T-helper 1 cell treated with Interleukin-12 subunit alpha and Interleukin-12 subunit beta and Interleukin-4 antibody, amounts not matched to agents 30 μg/mL and 1 μg/mL, for 36 hours (primary cell): ENCODE data around the gene RINL.

Source experiments
- H3K27ac Mint-ChIP-seq: one replicate; pipeline ENCODE4 v1.8.0; 2021; ENCODE audit warnings: mild to moderate bottlenecking, mixed read lengths
- H3K27me3 Mint-ChIP-seq: one replicate; pipeline ENCODE4 v1.8.0; 2021; ENCODE audit warnings: low read depth, mixed read lengths
- H3K36me3 Mint-ChIP-seq: one replicate; pipeline ENCODE4 v1.8.0; 2021; ENCODE audit warnings: low read depth, mixed read lengths
- H3K4me1 Mint-ChIP-seq: one replicate; pipeline ENCODE4 v1.8.0; 2021; ENCODE audit warnings: low read depth, mixed read lengths
- H3K4me3 Mint-ChIP-seq: one replicate; pipeline ENCODE4 v1.8.0; 2021; ENCODE audit warnings: mild to moderate bottlenecking, moderate library complexity, mixed read lengths
- H3K9me3 Mint-ChIP-seq: one replicate; pipeline ENCODE4 v1.8.0; 2021; ENCODE audit warnings: mixed read lengths

Gene RINL

DNA sequence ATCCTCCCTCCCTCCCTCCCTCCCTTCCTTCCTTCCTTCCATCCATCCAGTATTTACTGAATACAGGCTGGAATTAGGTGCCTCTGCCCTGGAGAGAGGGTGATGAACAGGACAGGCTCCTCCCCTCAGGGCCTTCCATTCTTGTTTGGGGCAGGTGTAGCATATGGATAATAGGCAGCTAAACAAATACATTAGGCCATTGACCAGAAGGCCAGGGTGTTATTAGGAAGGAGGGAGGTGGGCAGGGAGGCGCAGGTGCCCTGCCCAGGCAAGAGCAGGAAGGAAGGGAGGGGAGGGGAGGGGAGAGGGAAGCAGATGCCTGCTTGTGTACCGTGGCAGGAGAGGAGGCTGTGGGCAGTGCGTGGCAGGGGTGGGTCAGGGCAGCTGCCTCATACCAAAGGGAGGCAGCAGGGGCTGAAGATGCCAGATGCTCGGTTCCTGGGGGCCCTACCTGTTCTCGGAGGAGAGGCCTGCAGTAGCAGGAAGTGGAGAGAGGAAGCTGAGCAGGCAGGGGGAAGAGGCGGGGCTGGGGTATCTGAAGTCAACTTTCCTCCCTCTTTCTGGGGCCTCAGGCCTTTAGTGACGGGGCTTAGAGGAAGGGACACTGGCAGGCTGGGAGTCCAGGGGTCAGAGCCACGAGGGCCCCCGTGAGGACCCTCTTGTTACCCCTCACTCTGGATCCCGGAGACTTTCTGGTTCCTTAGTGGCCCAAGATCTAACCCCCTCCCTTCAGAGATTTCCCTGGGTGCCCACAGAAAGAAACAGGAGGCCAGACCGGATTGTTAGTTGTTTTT lies at the start of gene RINL:
Gene RINL (minus strand): TSS at position 495 of the 794 bp plus-strand sequence. CDS start 1,533 bp downstream, outside the sequence.
- Mint-ChIP-seq H3K4me1 (peaks cover 23% of the 10 kb centered on the region), H3K9me3 (no peaks in the 10 kb centered on the region), H3K36me3 (peaks cover 11% of the 10 kb centered on the region), H3K27ac (peak within 1 kb of the TSS; percentile 97), H3K4me3 (peak within 1 kb of the TSS; percentile 95), H3K27me3 (no peaks in the 10 kb centered on the region)

- H3K36me3 Mint-ChIP-seq = peaks cover 2% of the 10 kb centered on the region
- H3K4me3 Mint-ChIP-seq = no peak overlapping the region
- no peaks in the 10 kb centered on the region for H3K9me3 Mint-ChIP-seq
Measured at GRCh38 chr19:38924388-38924787, 46.3 kb upstream of the RINL start.

DNA sequence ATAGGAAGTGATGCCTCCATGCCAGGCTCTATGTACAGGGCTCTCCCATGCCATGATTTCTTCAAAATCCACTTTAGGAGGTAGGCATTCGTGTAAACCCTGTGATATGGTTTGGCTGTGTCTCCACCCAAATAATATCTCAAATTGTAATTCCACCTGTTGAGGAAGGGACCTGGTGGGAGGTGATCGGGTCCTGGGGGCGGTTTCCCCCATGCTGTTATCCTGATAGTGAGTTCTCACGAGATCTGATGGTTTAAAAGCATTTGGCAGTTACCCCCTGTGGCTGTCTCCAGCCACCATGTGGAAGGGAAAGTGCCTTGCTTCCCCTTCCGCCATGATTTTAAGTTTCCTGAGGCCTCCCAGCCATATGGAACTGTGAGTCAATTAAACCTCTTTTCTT lies 44.4 kb upstream of the RINL start:
- Mint-ChIP-seq H3K9me3 (no peaks in the 10 kb centered on the region), H3K4me3 (no peak overlapping the region), H3K27me3 (no peaks in the 10 kb centered on the region), H3K36me3 (no peaks in the 10 kb centered on the region), H3K27ac (no peak overlapping the region), H3K4me1 (peaks cover 1% of the 10 kb centered on the region)

More at GRCh38 chr19:38924388-38924787, 46.3 kb upstream of the RINL start:
- H3K4me1 Mint-ChIP-seq = peaks cover 9% of the 10 kb centered on the region
- no peak overlapping the region for H3K27ac Mint-ChIP-seq
- H3K27me3 Mint-ChIP-seq = no peaks in the 10 kb centered on the region

- no peaks in the 10 kb centered on the region for H3K27me3 Mint-ChIP-seq
- no peaks in the 10 kb centered on the region for H3K9me3 Mint-ChIP-seq
- peaks cover under 1% of the 10 kb centered on the region for H3K4me1 Mint-ChIP-seq
- no peak overlapping the region for H3K27ac Mint-ChIP-seq
- no peak overlapping the region for H3K4me3 Mint-ChIP-seq
- no peaks in the 10 kb centered on the region for H3K36me3 Mint-ChIP-seq
Measured at GRCh38 chr19:38921420-38922274, 43.6 kb upstream of the RINL start.

DNA sequence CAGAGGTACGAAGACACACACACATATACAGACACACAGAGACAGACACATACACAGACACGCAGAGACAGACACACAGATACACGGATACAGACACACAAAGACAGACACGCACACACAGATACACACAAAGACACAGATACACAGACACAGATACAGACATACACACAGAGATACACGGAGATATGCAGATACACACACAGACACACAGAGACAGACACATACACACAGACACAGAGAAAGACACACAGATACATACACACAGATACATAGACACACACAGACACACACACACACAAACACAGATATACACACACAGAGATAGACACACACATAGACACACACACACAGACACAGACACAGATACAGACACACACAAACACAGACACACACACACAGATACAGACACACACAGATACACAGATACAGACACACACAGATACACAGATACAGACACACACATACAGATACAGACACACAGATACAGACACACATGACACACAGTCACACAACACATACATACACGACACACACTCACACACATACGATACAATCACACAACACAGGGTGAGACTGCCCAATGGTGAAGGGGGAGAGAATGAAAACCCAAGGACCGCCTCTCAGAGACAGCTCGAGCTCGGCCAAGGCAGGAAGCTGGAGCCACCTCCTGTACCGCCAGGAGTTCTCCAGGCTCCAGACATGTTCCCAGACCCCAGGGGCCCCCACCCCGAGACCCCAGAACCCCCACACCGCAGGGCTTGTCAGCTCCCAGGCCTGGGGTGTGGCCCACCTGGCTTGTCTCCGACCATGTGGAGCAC lies 42.7 kb upstream of the RINL start:
- Mint-ChIP-seq H3K4me1 (no peaks in the 10 kb centered on the region), H3K36me3 (no peaks in the 10 kb centered on the region), H3K4me3 (no peak overlapping the region), H3K27ac (no peak overlapping the region), H3K27me3 (no peaks in the 10 kb centered on the region), H3K9me3 (no peaks in the 10 kb centered on the region)

DNA sequence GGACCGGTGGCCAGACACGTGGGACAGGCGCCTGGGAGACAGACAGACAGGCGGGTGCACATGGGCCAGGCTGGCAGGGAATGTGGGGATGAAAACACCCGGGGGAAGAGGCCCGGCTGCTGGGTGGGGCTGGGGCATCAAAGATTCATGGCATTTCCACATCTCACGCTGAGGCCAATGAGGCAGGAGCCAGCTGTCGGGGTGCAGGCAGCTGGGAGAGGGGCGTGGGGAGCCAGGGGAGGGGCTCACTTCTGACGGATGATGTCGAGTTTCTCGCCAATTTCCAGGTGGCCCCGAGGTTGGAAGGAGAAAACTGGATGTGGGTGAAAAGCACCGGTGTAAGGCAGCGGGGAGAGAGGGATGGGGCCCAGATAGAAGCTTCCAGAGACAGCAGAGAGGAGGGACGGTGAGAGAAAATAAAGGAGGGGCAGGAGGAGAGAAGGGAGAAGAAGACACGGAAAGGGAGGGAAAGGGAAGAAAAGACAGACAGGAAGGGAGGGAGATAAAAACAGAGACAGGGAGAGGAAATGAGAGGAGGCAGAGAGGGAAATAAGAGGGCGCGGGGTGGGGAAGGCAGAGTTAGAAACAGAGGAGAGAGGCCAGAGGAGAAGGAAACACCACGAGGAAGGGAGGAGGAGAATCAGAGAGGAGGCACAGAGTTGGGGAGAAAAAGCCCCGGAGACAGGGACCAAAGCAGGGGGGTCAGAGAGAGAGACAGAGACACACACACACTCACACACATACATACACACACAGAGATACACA lies 41.9 kb upstream of the RINL start:
- Mint-ChIP-seq H3K9me3 (no peaks in the 10 kb centered on the region), H3K4me3 (no peak overlapping the region), H3K36me3 (no peaks in the 10 kb centered on the region), H3K27me3 (no peaks in the 10 kb centered on the region), H3K27ac (no peak overlapping the region), H3K4me1 (no peaks in the 10 kb centered on the region)

DNA sequence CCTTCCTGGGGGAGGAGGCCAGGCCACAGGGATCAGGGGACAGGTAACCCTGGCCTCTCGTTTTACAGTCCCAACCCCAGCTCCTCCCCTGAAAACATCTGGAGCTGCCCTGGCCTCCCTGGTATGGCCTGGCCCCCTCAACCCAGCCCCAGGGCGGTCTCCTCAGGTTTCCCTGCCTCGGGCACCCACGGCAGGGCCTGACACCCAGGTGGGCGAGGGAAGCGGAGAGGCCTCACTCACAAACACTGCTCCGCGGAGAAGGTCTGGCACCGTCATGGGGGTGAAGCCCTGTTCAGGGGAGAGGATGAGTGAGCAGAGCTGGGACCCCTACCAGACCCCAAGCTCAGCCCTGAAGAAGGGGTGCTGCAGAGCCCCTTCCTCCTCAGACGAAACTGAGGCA lies 40.5 kb upstream of the RINL start:
- Mint-ChIP-seq H3K36me3 (peaks cover 4% of the 10 kb centered on the region), H3K27ac (no peak overlapping the region), H3K27me3 (no peaks in the 10 kb centered on the region), H3K4me3 (no peak overlapping the region), H3K9me3 (no peaks in the 10 kb centered on the region), H3K4me1 (no peaks in the 10 kb centered on the region)

DNA sequence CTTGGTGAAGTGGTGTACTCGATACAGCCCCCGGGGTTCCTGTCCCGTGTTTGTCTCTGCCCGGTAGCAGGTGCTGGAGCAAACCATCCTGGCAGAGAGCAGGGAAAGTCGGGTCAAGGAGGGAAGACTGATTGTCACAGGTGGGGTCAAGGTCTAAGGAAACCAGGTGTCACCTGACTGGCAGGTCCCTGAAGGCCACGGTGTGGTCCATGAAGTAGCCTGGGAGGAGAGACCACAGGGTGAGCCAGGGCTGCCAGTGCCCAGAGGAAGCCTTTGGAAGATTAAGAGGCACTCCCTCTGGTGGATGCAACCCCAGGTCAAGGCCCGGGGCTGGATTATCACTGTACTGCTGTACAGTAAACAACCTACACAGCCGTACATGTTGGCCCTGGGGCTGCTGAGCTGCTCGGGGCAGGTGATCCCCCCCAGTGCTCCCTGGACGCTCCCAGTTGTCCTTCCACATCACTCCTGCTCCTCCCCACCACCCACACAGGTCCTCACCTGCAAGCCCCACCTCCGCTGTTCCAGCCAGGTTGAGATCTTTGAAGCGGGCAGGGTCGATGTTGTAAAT lies 39.9 kb upstream of the RINL start:
- Mint-ChIP-seq H3K36me3 (peaks cover 4% of the 10 kb centered on the region), H3K4me1 (peaks cover 2% of the 10 kb centered on the region), H3K27me3 (no peaks in the 10 kb centered on the region), H3K27ac (no peak overlapping the region), H3K4me3 (no peak overlapping the region), H3K9me3 (no peaks in the 10 kb centered on the region)

- Mint-ChIP-seq H3K27ac (no peak overlapping the region), H3K4me1 (peaks cover 7% of the 10 kb centered on the region), H3K27me3 (no peaks in the 10 kb centered on the region), H3K4me3 (no peak overlapping the region), H3K36me3 (peaks cover 4% of the 10 kb centered on the region), H3K9me3 (no peaks in the 10 kb centered on the region)
Measured at GRCh38 chr19:38917516-38917915, 39.4 kb upstream of the RINL start.

DNA sequence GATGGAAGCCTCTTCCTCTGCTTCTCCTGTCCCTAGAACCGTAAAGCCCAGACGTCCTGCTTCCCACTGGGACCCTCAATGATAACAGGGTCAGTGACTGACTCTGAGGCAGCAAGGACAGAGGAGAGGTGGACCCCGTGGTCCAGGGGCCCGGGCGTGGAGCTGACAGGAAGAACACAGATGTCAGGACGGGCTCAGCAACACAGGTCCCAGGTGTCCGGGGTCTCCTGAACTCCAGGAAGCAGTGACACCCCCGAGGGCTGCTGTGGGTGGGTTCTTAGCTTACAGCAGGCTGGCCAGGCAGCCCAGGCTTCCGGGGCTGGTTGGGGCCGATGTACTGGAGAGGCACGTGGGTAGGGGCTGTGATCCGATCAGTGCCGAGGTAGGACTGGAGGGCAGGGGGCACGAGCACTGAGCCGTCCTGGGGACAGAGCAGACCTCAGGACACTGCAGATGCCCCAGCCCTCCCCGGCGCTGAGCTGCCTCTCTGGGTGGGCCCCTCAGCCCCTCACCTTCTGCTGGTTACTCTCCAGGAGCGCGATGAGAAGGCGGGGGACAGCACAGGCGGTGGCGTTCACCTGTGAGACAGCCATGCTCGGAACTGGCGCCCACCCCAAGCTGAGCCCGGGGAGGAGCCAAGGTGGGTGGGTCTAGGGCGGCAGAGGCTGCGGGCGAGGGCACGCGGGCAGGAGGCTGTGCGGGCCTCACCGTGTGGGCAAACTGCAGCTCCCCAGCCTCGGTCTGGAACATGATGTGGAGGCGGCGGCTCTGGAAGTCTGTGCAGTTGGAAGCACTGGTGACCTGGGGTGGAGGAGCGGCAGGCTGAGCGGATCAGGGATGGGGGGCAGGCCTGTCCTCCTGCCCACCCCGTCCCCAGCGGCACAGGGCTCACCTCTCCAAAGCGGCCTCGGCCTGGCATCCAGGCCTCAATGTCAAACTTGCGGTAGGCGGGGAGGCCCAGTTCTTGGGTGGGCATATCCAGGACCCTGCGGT lies 37.5 kb upstream of the RINL start:
- Mint-ChIP-seq H3K4me3 (no peak overlapping the region), H3K36me3 (peaks cover 6% of the 10 kb centered on the region), H3K27ac (no peak overlapping the region), H3K4me1 (peaks cover 7% of the 10 kb centered on the region), H3K9me3 (no peaks in the 10 kb centered on the region), H3K27me3 (no peaks in the 10 kb centered on the region)

GRCh38 chr19:38913958-38914357 lies 35.9 kb upstream of the RINL start:
- no peak overlapping the region for H3K27ac Mint-ChIP-seq
- no peak overlapping the region for H3K4me3 Mint-ChIP-seq
- peaks cover 7% of the 10 kb centered on the region for H3K4me1 Mint-ChIP-seq
- no peaks in the 10 kb centered on the region for H3K27me3 Mint-ChIP-seq
- peaks cover 10% of the 10 kb centered on the region for H3K36me3 Mint-ChIP-seq
- H3K9me3 Mint-ChIP-seq = no peaks in the 10 kb centered on the region

- H3K27me3 Mint-ChIP-seq = no peaks in the 10 kb centered on the region
- H3K27ac Mint-ChIP-seq = no peak overlapping the region
- peaks cover 10% of the 10 kb centered on the region for H3K4me1 Mint-ChIP-seq
- H3K9me3 Mint-ChIP-seq = no peaks in the 10 kb centered on the region
- H3K4me3 Mint-ChIP-seq = no peak overlapping the region
- peaks cover 15% of the 10 kb centered on the region for H3K36me3 Mint-ChIP-seq
Measured at GRCh38 chr19:38912600-38913514, 34.8 kb upstream of the RINL start.
